ENCODE data around the gene CDC42BPG. TPM values are rescaled to one million over a fixed set of nuclear protein-coding genes. Genes with fewer than 3 reads are reported as not detected.
A peak's percentile ranks its signal among the peaks of the same experiment; 100 is the strongest.

CDC42BPG gene
- total and polyA plus RNA-seq, 10 of the 15 experiments (the other 5 are each of a cell fraction or from before 2014, with no cell fraction given) = 0.02 to 1.3 (median 0.09) TPM; not detected in 1

GRCh38 chr11:64851831-64852351, 7.4 kb upstream of the CDC42BPG start:
- H3K79me2 ChIP-seq (ENCODE audit: control insufficient read depth, insufficient read depth, low read length) = peaks cover 26% of the 10 kb centered on the region
- H3K27me3 ChIP-seq (replicated peaks in 1 of 2; ENCODE audit: control insufficient read depth in 2 of 2, insufficient read depth in 2 of 2, low read length in 1 of 2) = no peaks in the 10 kb centered on the region
- H4K20me1 ChIP-seq (ENCODE audit: control insufficient read depth, insufficient read depth) = no peaks in the 10 kb centered on the region
- ChIA-PET SMC1A (ENCODE audit: uncharacterized antibody, unreplicated experiment) (interaction anchor here (7.7 to 12.7 kb wide), 3 partner anchors 12 to 41 kb away, joined by 138 to 306 read pairs (median 227); partner anchors contain the start of gene EHD1), POLR2A (interaction anchor here (12.2 to 24.3 kb wide), 2 partner anchors 12 to 29 kb away, joined by 232 to 620 read pairs; partner anchors contain the start of gene EHD1), CTCF (interaction anchor here (1.1 to 28.8 kb wide), 4 partner anchors 12 to 145 kb away, joined by 3 to 1208 read pairs (median 189); partner anchors contain the start of genes BATF2 and EHD1), RAD21 (ENCODE audit: unreplicated experiment) (interaction anchor here (0.6 to 12.9 kb wide), 6 partner anchors 12 to 673 kb away, joined by 3 to 316 read pairs (median 6); partner anchors contain the start of genes EHD1 and SCYL1)
- peak overlapping the region; percentile 97 for H3K27ac ChIP-seq (ENCODE audit: control insufficient read depth, insufficient read depth)
- peak overlapping the region; percentile 73 for H3K9ac ChIP-seq (ENCODE audit: control insufficient read depth, insufficient read depth, low read length)
- H3K4me3 ChIP-seq = peak overlapping the region; percentile 12; the same call in 1 of the 2 replicates
- FAIRE-seq (no peak), DNase-seq (ENCODE audit: low read depth, low spot score) (no peak), ATAC-seq (peak; percentile 29)
- H3K4me1 ChIP-seq (ENCODE audit: control insufficient read depth, insufficient read depth, low read length) = peaks cover 94% of the 10 kb centered on the region
- H3K4me2 ChIP-seq (ENCODE audit: control insufficient read depth, insufficient read depth) = peak overlapping the region; percentile 98
- no peak overlapping the region for H2AFZ ChIP-seq (ENCODE audit: control insufficient read depth, low read depth, low read length)
- H3K9me3 ChIP-seq (replicated peaks; ENCODE audit: control insufficient read depth, insufficient read depth, low read length) = no peaks in the 10 kb centered on the region
- H3K36me3 ChIP-seq (ENCODE audit: control insufficient read depth in 2 of 2, insufficient read depth in 2 of 2, low read length in 1 of 2) = peaks cover 12 to 39% of the 10 kb centered on the region in 2 experiments
- in situ Hi-C loops (cut with MboI) = no loop called here
- 0% methylated on average over 8 of the region's 8 CpGs for WGBS (ENCODE audit: insufficient coverage, insufficient replicate concordance, low lambda C conversion rate, missing lambda C conversion rate)
- no TSS peak for BruUV-seq (replicated peaks)
- intact Hi-C loops (cut with micrococcal nuclease; ENCODE audit: unreplicated experiment) = loop anchor here (1.0 to 2.0 kb wide), 3 partner anchors 7 to 27 kb away; partner anchors contain the start of gene EHD1
- TF ChIP-seq PAX5 (IDR thresholded peaks at IDR 0.05; ENCODE audit: borderline replicate concordance, low read depth, low read length) (no peak; the same call in 1 of the 2 replicates), HDAC2 (IDR thresholded peaks at IDR 0.05) (no peak), ATF7 (IDR thresholded peaks at IDR 0.05; ENCODE audit: low read depth) (no peak), BACH1 (IDR thresholded peaks at IDR 0.05; ENCODE audit: borderline replicate concordance) (no peak), SMC3 (IDR thresholded peaks at IDR 0.05; ENCODE audit: borderline replicate concordance, low read length) (no peak), ESRRA (IDR thresholded peaks at IDR 0.05; ENCODE audit: low read length) (no peak), ZBED1 (IDR thresholded peaks at IDR 0.05; ENCODE audit: borderline replicate concordance) (no peak; the same call in 1 of the 2 replicates), ASH2L (IDR thresholded peaks at IDR 0.05; ENCODE audit: borderline replicate concordance, low read depth) (no peak), SUPT20H (IDR thresholded peaks at IDR 0.05; ENCODE audit: borderline replicate concordance, control insufficient read depth, low read depth, low read length) (no peak), BHLHE40 (IDR thresholded peaks at IDR 0.05; ENCODE audit: borderline replicate concordance in 1 of 2, low read depth in 2 of 2, low read length in 1 of 2) (no peak), KDM1A (IDR thresholded peaks at IDR 0.05; ENCODE audit: borderline replicate concordance) (no peak), ZBTB33 (IDR thresholded peaks at IDR 0.05) (no peak), ZNF622 (IDR thresholded peaks at IDR 0.05) (no peak), NFYB (IDR thresholded peaks at IDR 0.05; ENCODE audit: insufficient read depth, low read depth, low read length) (no peak), SREBF1 (IDR thresholded peaks at IDR 0.05; ENCODE audit: low read length) (no peak), WRNIP1 (IDR thresholded peaks at IDR 0.05; ENCODE audit: borderline replicate concordance, low read depth, low read length) (no peak), CHD1 (IDR thresholded peaks at IDR 0.05; ENCODE audit: low read depth, low read length) (no peak; the same call in 1 of the 2 replicates), E2F8 (IDR thresholded peaks at IDR 0.05; ENCODE audit: low read depth, partially characterized antibody) (no peak)
